KOPT-K1 (cell line): ENCODE results near the gene MAP1A.

Source experiments
- H3K27ac ChIP-seq: fragments of 200-600 bp; sonication (generic); 2 replicates; pipeline ENCODE4 v1.5.1; 2016; ENCODE audit warnings: antibody characterized with exemption, mild to moderate bottlenecking, low read depth, low read length; ENCODE audit not compliant: poor library complexity, severe bottlenecking
- H3K36me3 ChIP-seq: fragments of 200-600 bp; sonication (generic); 2 replicates; pipeline ENCODE4 v1.5.1; 2017; ENCODE audit warnings: antibody characterized with exemption, mild to moderate bottlenecking, low read length, moderate library complexity; ENCODE audit not compliant: insufficient read depth
- H3K9me3 ChIP-seq: fragments of 200-600 bp; sonication (generic); 2 replicates; pipeline ENCODE4 v1.5.1; 2017; ENCODE audit warnings: antibody characterized with exemption, low read length, mild to moderate bottlenecking; ENCODE audit not compliant: insufficient read depth, poor library complexity, severe bottlenecking

Gene MAP1A

DNA sequence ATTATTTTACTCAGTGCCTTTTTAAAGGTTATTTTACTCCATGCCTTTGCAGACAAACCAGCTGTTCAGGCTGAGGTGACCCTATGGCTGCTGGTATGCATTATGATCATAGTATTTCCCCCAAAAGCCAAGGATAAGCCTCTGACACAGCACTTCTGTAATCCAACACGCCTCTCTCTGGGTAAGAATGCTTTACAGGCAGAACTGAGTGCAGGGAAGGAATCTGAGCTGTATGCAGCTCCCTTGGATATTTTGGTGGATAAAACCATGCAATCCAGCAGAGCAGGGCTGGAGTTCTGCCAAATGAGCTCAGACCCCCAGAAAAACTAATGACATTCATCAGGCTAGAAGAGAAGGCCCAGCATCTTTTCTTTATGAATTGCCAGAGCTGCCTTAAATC, 11.7 kb upstream of the MAP1A start:
- no peaks in the 10 kb centered on the region for H3K36me3 ChIP-seq
- no peak overlapping the region for H3K27ac ChIP-seq
- H3K9me3 ChIP-seq, result no peaks in the 10 kb centered on the region

GRCh38 chr15:43508421-43508820, 9.0 kb upstream of the MAP1A start:
- Histone ChIP-seq H3K9me3 (no peaks in the 10 kb centered on the region), H3K36me3 (no peaks in the 10 kb centered on the region), H3K27ac (no peak overlapping the region)

DNA sequence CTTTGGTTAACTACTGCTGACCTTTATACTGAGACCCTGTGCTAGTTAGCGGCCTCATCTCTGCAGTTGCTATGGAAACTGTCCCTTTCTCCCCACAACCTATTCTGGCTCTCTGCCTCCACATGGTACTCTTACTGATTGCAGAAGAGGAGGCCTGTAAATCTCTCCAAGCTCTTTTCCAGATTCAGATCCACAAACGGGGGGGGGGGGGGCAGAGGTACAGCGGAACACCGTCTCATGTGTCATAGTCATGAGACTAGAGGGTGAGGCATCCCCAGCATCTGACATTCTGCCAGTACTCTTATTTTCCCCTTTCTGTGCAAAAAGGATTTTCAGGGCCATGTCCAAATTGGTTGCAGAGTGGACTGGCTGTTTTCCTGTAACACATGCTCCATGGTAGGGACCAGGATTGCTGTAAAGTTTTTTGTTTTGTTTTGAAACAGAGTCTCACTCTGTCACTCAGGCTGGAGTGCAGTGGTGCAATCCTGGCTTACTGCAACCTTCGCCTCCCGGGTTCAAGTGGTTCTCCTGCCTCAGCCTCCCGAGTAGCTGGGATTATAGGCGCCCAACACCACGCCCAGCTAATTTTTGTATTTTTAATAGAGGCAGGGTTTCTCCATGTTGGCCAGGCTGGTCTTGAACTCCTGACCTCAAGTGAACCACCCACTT, 8.3 kb upstream of the MAP1A start:
- Histone ChIP-seq H3K27ac (peak overlapping the region; percentile 85), H3K9me3 (no peaks in the 10 kb centered on the region)

DNA sequence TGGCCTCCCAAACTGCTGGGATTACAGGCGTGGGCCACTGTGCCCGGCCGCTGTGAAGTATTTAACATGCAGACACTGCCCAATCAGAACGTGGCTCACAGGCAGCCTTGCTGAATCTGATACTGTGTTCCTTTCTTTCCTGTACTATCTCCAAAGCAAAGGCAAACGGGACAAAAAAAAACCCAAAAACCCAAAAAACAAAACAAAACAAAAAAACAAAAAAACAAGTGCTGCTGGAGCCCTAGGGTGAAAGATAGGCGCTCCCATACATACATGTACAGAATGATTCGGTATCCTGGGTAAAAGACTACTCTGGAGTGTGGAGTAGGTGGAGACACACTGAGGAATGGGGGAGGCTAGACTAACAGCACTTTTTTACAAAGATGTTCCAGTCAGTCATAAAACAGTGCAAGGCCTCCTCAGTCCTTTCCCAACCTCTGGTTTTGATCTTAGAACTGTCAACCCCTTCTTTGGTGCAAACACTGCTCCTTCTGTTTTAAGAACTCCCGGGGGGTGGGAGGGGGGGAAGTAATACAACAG, 7.7 kb upstream of the MAP1A start:
- Histone ChIP-seq H3K9me3 (no peaks in the 10 kb centered on the region), H3K36me3 (no peaks in the 10 kb centered on the region), H3K27ac (peak overlapping the region; percentile 85)

More for the DNA sequence above, 8.3 kb upstream of the MAP1A start:
- H3K36me3 ChIP-seq, result no peaks in the 10 kb centered on the region

GRCh38 chr15:43510200-43511011, 7.0 kb upstream of the MAP1A start:
- H3K36me3 ChIP-seq, result no peaks in the 10 kb centered on the region
- peak overlapping the region; percentile 85 for H3K27ac ChIP-seq
- H3K9me3 ChIP-seq, result no peaks in the 10 kb centered on the region

DNA sequence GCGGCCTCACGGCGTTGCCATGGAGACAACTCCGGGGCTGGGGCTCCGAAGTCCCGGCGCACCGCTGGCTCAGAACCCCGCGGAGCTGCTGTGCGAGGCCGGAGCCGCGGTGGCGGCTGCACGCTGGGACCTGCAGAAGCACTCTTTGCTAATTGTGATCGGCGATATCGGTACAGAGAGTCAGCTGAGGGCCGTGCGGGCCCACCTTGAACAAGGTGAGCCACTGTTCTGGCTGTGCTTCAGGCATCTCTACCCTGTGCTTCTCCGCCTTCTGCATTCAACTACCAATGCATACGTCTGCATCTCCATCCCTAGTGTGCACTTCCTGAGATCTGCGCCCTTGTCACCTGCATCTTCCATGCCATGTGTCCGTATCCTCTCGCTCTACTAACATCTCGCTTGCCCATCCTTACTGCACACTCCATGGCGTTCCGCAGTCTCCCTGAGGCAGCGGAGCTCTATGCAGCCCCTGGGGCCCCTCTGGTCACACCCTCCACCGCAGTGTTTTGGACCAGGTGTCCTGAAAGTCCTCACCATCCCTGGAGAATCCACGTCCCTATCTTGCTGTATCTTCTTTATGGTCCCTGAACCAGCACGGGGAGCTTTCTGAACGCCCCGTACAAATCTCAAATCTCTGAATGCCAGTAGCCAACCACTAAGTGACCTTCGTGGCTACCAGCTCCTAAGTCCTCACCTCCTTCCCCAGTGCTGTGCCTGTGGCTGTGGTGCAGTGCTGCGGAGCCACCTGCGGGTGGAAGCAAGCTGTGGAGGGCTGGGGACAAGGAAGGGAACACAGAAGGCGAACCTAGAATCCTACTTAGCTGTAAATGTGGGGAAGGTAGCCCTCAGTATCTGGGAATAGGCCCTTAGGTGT, 6.2 kb upstream of the MAP1A start:
- Histone ChIP-seq H3K27ac (peak overlapping the region; percentile 85), H3K36me3 (no peaks in the 10 kb centered on the region), H3K9me3 (no peaks in the 10 kb centered on the region)

GRCh38 chr15:43513550-43513949, 3.9 kb upstream of the MAP1A start:
- no peaks in the 10 kb centered on the region for H3K9me3 ChIP-seq
- H3K27ac ChIP-seq, result peak overlapping the region; percentile 70
- no peaks in the 10 kb centered on the region for H3K36me3 ChIP-seq

DNA sequence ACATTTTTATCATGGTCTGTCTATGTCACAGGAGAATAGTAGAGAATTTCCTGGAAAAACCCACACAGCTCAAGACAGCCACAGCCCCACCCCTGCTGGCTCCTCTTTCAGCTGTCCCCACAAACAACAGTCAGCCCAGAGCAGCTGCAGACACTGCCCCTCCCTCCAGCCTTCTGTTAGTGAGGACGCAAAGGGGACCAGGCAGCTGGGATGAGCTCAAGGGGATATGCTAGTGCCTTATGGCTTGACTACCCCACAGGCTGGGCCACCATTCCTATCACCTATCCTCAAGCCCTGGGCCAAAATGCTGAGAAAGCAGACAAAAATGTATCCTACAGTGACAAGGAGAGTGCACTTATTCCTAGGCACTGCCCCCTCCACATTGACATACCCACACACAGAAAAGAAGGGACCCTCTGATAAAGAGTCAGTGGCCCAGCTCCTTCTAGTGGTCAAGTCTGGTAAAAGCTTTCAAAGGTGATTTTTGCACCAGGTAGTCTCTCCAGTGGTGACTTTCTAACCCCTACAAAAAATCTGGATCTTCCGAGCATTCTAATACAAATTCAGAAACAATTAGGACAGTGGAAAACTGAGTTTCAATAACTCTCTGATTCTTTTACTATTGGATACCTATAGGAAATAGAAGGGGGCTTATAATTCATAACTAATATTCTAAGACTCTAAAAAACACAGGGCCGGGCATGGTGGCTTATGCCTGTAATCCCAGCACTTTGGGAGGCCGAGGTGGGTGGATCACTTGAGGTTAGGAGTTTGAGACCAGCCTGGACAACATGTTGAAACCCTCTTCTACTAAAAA, 3.0 kb upstream of the MAP1A start:
- Histone ChIP-seq H3K27ac (peak overlapping the region; percentile 70), H3K9me3 (no peaks in the 10 kb centered on the region), H3K36me3 (no peaks in the 10 kb centered on the region)

GRCh38 chr15:43515741-43516140, 1.7 kb upstream of the MAP1A start:
- Histone ChIP-seq H3K27ac (peak overlapping the region; percentile 44), H3K36me3 (peaks cover 7% of the 10 kb centered on the region), H3K9me3 (no peaks in the 10 kb centered on the region)

GRCh38 chr15:43516185-43516584, 1.2 kb upstream of the MAP1A start:
- H3K9me3 ChIP-seq, result no peaks in the 10 kb centered on the region
- peak overlapping the region; percentile 44 for H3K27ac ChIP-seq
- H3K36me3 ChIP-seq, result peaks cover 12% of the 10 kb centered on the region

- Histone ChIP-seq H3K9me3 (no peaks in the 10 kb centered on the region), H3K27ac (peak overlapping the region; percentile 89), H3K36me3 (peaks cover 19% of the 10 kb centered on the region)
Observed at GRCh38 chr15:43516801-43517353, 531 bp upstream of the MAP1A start.

GRCh38 chr15:43518197-43518761, 871 bp downstream of the MAP1A start:
- peaks cover 33% of the 10 kb centered on the region for H3K36me3 ChIP-seq
- no peaks in the 10 kb centered on the region for H3K9me3 ChIP-seq
- H3K27ac ChIP-seq, result peak overlapping the region; percentile 89

- peaks cover 42% of the 10 kb centered on the region for H3K36me3 ChIP-seq
- peak overlapping the region; percentile 89 for H3K27ac ChIP-seq
Observed at GRCh38 chr15:43519196-43519595, 1.8 kb downstream of the MAP1A start.

GRCh38 chr15:43520138-43520537, 2.7 kb downstream of the MAP1A start:
- no peak overlapping the region for H3K27ac ChIP-seq
- no peaks in the 10 kb centered on the region for H3K9me3 ChIP-seq
- peaks cover 51% of the 10 kb centered on the region for H3K36me3 ChIP-seq

More at GRCh38 chr15:43519196-43519595, 1.8 kb downstream of the MAP1A start:
- H3K9me3 ChIP-seq, result no peaks in the 10 kb centered on the region
